ENCODE data around the gene CCSER1.

The CCSER1 gene

DNA sequence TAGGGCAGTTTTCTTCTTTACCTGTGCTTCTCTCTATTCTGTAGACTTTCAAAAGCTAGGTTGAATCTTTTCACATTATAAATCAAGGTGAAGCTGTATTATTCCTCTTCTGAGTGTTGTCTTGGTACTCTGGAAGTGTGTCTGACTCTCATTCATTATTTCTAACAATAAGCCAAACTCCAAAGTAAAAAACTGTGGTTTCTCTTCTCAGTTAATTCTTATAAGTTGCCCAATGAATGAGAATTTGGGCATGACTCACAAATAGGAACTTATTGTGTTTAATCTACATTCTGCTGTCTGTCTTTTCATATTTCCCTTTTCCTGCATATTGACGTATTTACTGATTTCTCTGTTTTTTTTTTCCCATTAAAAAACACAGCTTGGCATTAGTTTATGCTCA lies 714.5 kb downstream of the CCSER1 start:
- Histone ChIP-seq H3K27me3 (replicated peaks; ENCODE audit: control insufficient read depth, insufficient read depth, low read length, poor library complexity, severe bottlenecking) (no peaks in the 10 kb centered on the region), H3K9me3 (ENCODE audit: control insufficient read depth, low read length) (no peaks in the 10 kb centered on the region), H3K4me1 (ENCODE audit: control insufficient read depth, insufficient read depth, low read length, poor library complexity, severe bottlenecking) (no peaks in the 10 kb centered on the region), H3K36me3 (ENCODE audit: control insufficient read depth, insufficient read depth, low read length) (no peaks in the 10 kb centered on the region), H3K27ac (ENCODE audit: insufficient read depth, low read length, poor library complexity, severe bottlenecking) (no peak overlapping the region), H3K4me3 (ENCODE audit: insufficient read depth, low read depth, low read length, poor library complexity, severe bottlenecking) (no peak overlapping the region)
- no peak for DNase-seq

DNA sequence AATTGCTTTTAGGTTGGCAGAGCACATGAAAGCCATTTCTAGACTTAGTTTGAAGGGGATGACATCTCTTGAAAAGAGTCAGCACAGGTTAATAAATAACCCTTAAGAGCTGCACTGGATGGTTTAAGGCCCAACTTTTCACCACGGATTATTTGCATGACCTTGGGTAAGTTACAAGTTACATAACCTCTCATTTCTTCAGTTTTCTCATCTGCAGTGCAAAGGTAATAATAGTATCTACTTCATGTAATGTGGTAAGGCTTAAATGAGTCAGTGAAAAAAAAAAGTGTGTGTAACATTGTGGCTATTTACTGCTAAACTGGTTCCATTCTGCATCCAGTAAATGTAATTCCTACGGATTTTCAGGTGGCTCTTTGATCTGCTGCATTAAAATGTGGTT lies 715.8 kb downstream of the CCSER1 start:
- no peaks in the 10 kb centered on the region for H3K4me1 ChIP-seq (ENCODE audit: control insufficient read depth, insufficient read depth, low read length, poor library complexity, severe bottlenecking)
- H3K36me3 ChIP-seq (ENCODE audit: control insufficient read depth, insufficient read depth, low read length): no peaks in the 10 kb centered on the region
- DNase-seq: no peak
- H3K27ac ChIP-seq (ENCODE audit: insufficient read depth, low read length, poor library complexity, severe bottlenecking): no peak overlapping the region
- no peaks in the 10 kb centered on the region for H3K9me3 ChIP-seq (ENCODE audit: control insufficient read depth, low read length)
- H3K4me3 ChIP-seq (ENCODE audit: insufficient read depth, low read depth, low read length, poor library complexity, severe bottlenecking): no peak overlapping the region
- H3K27me3 ChIP-seq (replicated peaks; ENCODE audit: control insufficient read depth, insufficient read depth, low read length, poor library complexity, severe bottlenecking): no peaks in the 10 kb centered on the region

DNA sequence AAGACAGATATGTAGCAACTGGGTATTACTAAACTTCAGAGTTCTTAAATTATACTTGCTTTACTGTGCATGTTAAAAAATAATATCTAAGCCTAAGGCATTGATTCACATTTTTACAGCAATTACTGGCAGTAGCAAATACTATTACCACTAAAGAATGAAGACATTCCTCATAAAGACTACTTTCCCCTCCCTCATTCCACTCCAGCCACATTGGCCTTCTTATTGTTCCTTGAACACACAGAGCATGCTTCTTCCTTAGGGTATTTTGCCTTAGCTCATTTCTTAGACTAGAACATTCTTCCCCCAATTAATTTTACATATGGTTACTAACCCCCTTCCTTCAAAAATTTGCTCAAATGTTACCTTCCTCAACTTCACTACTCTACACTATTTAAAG lies 717.0 kb downstream of the CCSER1 start:
- Histone ChIP-seq H3K27ac (ENCODE audit: insufficient read depth, low read length, poor library complexity, severe bottlenecking) (no peak overlapping the region), H3K4me3 (ENCODE audit: insufficient read depth, low read depth, low read length, poor library complexity, severe bottlenecking) (no peak overlapping the region), H3K4me1 (ENCODE audit: control insufficient read depth, insufficient read depth, low read length, poor library complexity, severe bottlenecking) (no peaks in the 10 kb centered on the region), H3K9me3 (ENCODE audit: control insufficient read depth, low read length) (no peaks in the 10 kb centered on the region), H3K36me3 (ENCODE audit: control insufficient read depth, insufficient read depth, low read length) (no peaks in the 10 kb centered on the region), H3K27me3 (replicated peaks; ENCODE audit: control insufficient read depth, insufficient read depth, low read length, poor library complexity, severe bottlenecking) (no peaks in the 10 kb centered on the region)
- DNase-seq: no peak

DNA sequence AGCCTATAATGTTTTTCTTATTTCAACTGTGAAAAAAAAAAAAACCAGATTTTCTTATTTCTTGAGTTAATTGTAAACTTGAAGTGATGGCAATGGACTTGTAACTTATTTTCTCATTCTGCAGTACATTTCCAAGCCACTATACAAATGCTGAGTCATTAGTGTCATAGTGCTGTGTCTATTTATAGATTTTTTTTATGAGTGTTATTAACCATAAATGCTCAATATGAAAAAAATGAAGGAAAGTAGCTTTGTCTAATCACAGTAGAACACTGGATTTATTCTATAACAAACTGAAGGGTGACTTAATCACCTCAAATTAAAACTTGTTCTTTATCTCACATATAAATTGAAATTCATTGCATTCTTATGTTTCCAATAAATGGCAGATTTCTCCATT lies 718.6 kb downstream of the CCSER1 start:
- Histone ChIP-seq H3K27ac (ENCODE audit: insufficient read depth, low read length, poor library complexity, severe bottlenecking) (no peak overlapping the region), H3K4me3 (ENCODE audit: insufficient read depth, low read depth, low read length, poor library complexity, severe bottlenecking) (no peak overlapping the region), H3K4me1 (ENCODE audit: control insufficient read depth, insufficient read depth, low read length, poor library complexity, severe bottlenecking) (no peaks in the 10 kb centered on the region), H3K9me3 (ENCODE audit: control insufficient read depth, low read length) (no peaks in the 10 kb centered on the region), H3K36me3 (ENCODE audit: control insufficient read depth, insufficient read depth, low read length) (no peaks in the 10 kb centered on the region), H3K27me3 (replicated peaks; ENCODE audit: control insufficient read depth, insufficient read depth, low read length, poor library complexity, severe bottlenecking) (no peaks in the 10 kb centered on the region)
- no peak for DNase-seq

DNA sequence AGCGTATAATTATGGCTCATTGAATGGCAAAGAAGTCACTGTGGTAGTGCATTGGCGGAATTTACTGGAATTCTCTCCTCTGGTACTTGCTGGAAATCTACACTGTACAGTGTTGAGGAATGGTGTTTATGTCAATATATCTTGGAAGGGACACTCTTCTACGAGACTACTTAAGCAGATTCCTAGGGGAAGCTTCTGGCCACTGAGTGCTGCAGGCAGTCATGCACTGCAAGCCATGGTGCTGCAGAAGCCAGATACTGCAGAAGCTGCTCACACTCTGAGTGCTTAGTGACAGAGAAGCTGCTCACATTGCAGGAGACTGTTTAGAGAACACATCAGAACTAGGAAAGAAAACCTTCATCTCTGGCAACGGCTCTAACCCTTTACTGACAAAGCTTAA lies 725.0 kb downstream of the CCSER1 start:
- Histone ChIP-seq H3K27me3 (replicated peaks; ENCODE audit: control insufficient read depth, insufficient read depth, low read length, poor library complexity, severe bottlenecking) (no peaks in the 10 kb centered on the region), H3K9me3 (ENCODE audit: control insufficient read depth, low read length) (no peaks in the 10 kb centered on the region), H3K36me3 (ENCODE audit: control insufficient read depth, insufficient read depth, low read length) (no peaks in the 10 kb centered on the region), H3K27ac (ENCODE audit: insufficient read depth, low read length, poor library complexity, severe bottlenecking) (no peak overlapping the region), H3K4me3 (ENCODE audit: insufficient read depth, low read depth, low read length, poor library complexity, severe bottlenecking) (no peak overlapping the region), H3K4me1 (ENCODE audit: control insufficient read depth, insufficient read depth, low read length, poor library complexity, severe bottlenecking) (no peaks in the 10 kb centered on the region)
- DNase-seq: no peak

DNA sequence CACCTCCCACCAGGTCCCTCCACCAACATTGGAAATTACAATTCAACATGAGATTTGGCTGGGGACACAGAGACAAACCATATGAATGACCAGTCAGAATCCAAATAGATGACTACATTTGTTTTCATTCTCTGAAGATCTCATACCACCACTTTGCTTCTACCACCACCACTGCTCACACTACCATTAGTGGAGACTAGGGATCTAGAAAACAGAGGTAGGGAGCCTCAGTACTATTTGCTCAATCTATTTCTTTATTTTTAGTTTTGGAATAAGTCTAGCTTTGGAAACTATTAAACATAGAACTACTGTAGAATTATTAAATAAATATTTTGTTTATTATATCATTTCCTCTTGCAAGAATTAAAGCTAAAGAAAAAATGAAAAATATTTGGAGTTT lies 727.9 kb downstream of the CCSER1 start:
- no peak for DNase-seq

DNA sequence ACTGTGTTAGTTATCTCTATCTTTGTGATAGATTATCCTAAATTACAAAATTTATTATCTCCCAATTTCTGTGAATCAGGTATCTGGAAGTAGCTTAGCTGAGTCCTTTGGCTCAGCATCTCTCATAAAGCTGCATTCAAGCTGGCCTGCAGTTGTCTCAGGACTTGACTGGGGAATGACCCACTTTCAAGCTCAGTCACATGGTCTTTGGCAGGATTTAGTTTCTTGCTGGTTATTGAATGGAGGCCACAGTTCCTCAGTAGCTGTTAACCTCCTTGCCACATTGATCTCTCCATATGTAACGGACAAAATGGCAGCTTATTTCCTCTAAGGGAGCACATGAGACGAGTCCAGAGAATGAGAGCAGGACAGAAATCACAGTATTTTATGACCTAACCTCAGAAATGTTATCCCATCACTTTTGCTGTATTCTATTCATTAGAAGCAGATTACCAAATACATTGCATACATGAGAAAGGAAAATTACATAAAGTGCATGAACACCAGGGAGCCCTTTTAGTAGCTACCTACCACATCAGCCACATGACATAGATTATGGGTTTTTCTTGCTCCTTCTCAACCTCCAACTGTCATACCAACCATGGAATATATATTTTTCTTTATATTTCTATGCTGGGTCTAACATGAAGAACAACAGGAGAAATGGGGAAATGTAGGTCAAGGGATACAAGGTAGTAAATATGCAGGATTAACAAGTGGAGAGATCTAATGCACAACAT lies 730.1 kb downstream of the CCSER1 start:
- Histone ChIP-seq H3K4me3 (ENCODE audit: insufficient read depth, low read depth, low read length, poor library complexity, severe bottlenecking) (no peak overlapping the region), H3K4me1 (ENCODE audit: control insufficient read depth, insufficient read depth, low read length, poor library complexity, severe bottlenecking) (no peaks in the 10 kb centered on the region), H3K9me3 (ENCODE audit: control insufficient read depth, low read length) (no peaks in the 10 kb centered on the region), H3K27me3 (replicated peaks; ENCODE audit: control insufficient read depth, insufficient read depth, low read length, poor library complexity, severe bottlenecking) (no peaks in the 10 kb centered on the region), H3K36me3 (ENCODE audit: control insufficient read depth, insufficient read depth, low read length) (no peaks in the 10 kb centered on the region), H3K27ac (ENCODE audit: insufficient read depth, low read length, poor library complexity, severe bottlenecking) (no peak overlapping the region)
- no peak for DNase-seq

More for the DNA sequence above, 727.9 kb downstream of the CCSER1 start:
- no peaks in the 10 kb centered on the region for H3K27me3 ChIP-seq (replicated peaks; ENCODE audit: control insufficient read depth, insufficient read depth, low read length, poor library complexity, severe bottlenecking)
- no peak overlapping the region for H3K4me3 ChIP-seq (ENCODE audit: insufficient read depth, low read depth, low read length, poor library complexity, severe bottlenecking)
- no peaks in the 10 kb centered on the region for H3K9me3 ChIP-seq (ENCODE audit: control insufficient read depth, low read length)
- H3K36me3 ChIP-seq (ENCODE audit: control insufficient read depth, insufficient read depth, low read length): no peaks in the 10 kb centered on the region
- H3K27ac ChIP-seq (ENCODE audit: insufficient read depth, low read length, poor library complexity, severe bottlenecking): no peak overlapping the region
- no peaks in the 10 kb centered on the region for H3K4me1 ChIP-seq (ENCODE audit: control insufficient read depth, insufficient read depth, low read length, poor library complexity, severe bottlenecking)

DNA sequence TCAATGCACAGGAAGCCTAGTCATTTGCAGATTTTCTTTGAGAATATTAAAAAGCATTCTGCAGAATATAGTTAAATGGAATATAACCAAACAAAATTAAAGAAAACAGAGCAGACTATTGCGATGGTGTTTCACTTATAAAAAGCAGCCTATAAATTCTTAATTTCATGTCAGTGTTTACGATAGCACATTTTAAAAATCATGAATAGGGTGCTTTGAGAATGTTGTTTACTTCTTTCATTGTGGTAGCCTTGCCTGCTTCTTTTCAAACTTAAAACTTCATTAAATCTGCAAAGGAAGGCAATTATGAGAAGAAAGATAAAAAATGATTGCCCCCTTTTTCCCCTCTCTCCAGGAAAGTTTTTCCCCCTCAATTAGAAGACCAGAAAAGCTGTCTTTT lies 748.6 kb downstream of the CCSER1 start:
- H3K36me3 ChIP-seq (ENCODE audit: control insufficient read depth, insufficient read depth, low read length): no peaks in the 10 kb centered on the region
- no peaks in the 10 kb centered on the region for H3K27me3 ChIP-seq (replicated peaks; ENCODE audit: control insufficient read depth, insufficient read depth, low read length, poor library complexity, severe bottlenecking)
- no peaks in the 10 kb centered on the region for H3K4me1 ChIP-seq (ENCODE audit: control insufficient read depth, insufficient read depth, low read length, poor library complexity, severe bottlenecking)
- DNase-seq: no peak
- H3K9me3 ChIP-seq (ENCODE audit: control insufficient read depth, low read length): no peaks in the 10 kb centered on the region
- no peak overlapping the region for H3K27ac ChIP-seq (ENCODE audit: insufficient read depth, low read length, poor library complexity, severe bottlenecking)
- H3K4me3 ChIP-seq (ENCODE audit: insufficient read depth, low read depth, low read length, poor library complexity, severe bottlenecking): no peak overlapping the region

DNA sequence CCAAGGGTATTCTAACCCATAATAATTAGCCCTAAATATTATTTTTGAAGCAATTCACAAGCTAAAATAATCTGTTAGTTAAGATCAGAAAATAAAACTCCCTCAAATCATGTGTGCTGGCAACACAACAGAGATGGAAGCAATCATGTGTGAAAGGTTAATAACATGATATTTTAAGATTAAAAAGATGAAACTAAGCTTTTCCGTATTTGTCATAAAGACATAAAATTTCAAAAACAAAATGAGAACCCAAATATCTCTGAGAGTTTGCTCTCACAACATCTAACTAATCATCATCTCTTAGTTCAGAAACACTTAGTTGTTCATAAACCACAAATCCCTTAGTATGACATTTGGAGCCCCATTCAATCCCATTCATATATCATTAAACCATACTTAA lies 749.1 kb downstream of the CCSER1 start:
- Histone ChIP-seq H3K36me3 (ENCODE audit: control insufficient read depth, insufficient read depth, low read length) (no peaks in the 10 kb centered on the region), H3K4me1 (ENCODE audit: control insufficient read depth, insufficient read depth, low read length, poor library complexity, severe bottlenecking) (no peaks in the 10 kb centered on the region), H3K27me3 (replicated peaks; ENCODE audit: control insufficient read depth, insufficient read depth, low read length, poor library complexity, severe bottlenecking) (no peaks in the 10 kb centered on the region), H3K4me3 (ENCODE audit: insufficient read depth, low read depth, low read length, poor library complexity, severe bottlenecking) (no peak overlapping the region), H3K9me3 (ENCODE audit: control insufficient read depth, low read length) (no peaks in the 10 kb centered on the region), H3K27ac (ENCODE audit: insufficient read depth, low read length, poor library complexity, severe bottlenecking) (no peak overlapping the region)
- DNase-seq: no peak

DNA sequence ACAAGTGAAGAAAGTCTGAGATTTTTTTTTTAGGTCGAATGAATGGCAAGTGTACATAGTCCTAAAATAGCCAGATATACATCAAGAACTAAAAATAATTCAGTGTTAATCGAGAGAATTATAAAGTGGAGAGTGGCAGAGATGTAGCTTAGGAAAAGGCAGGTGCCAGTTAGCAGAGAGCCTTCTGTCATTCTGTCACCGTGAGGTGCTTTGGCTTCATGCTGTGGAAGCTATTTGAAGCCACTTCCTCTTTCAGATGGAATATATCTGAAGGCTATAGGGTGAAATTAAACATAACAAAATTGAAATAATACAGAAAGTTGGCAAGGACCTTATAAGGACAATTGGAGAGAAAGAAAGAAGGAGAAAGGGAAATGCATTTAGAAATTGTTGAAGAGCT lies 756.3 kb downstream of the CCSER1 start:
- no peak overlapping the region for H3K27ac ChIP-seq (ENCODE audit: insufficient read depth, low read length, poor library complexity, severe bottlenecking)

More for the DNA sequence above, 756.3 kb downstream of the CCSER1 start:
- no peak overlapping the region for H3K4me3 ChIP-seq (ENCODE audit: insufficient read depth, low read depth, low read length, poor library complexity, severe bottlenecking)
- H3K9me3 ChIP-seq (ENCODE audit: control insufficient read depth, low read length): no peaks in the 10 kb centered on the region
- no peaks in the 10 kb centered on the region for H3K27me3 ChIP-seq (replicated peaks; ENCODE audit: control insufficient read depth, insufficient read depth, low read length, poor library complexity, severe bottlenecking)
- H3K4me1 ChIP-seq (ENCODE audit: control insufficient read depth, insufficient read depth, low read length, poor library complexity, severe bottlenecking): no peaks in the 10 kb centered on the region
- DNase-seq: no peak
- no peaks in the 10 kb centered on the region for H3K36me3 ChIP-seq (ENCODE audit: control insufficient read depth, insufficient read depth, low read length)

Data from effector memory CD4-positive, alpha-beta T cell (primary cell).